ENCODE data around the gene COPS7B. TPM values are rescaled to one million over a fixed set of nuclear protein-coding genes. Genes with fewer than 3 reads are reported as not detected.

Gene COPS7B
- total RNA-seq (10 to 100 TPM; 26.7 to 55.1 (median 38.8) TPM), polyA plus RNA-seq (10 to 100 TPM; 18.2 to 27.2 (median 21.9) TPM)
- long read RNA-seq, donor 1, transcript COPS7B-201 (7 exons, 2,544 nt) = major isoform, 5 of 35 reads
- long read RNA-seq, donor 1, partial matches to known transcripts = 29 of 35 reads
- long read RNA-seq, donor 1, other reads (novel, unspliced or antisense) = 0 of 35 reads
- long read RNA-seq, donor 2, transcript COPS7B-201 (7 exons, 2,544 nt) = major isoform, 7 of 9 reads
- long read RNA-seq, donor 2, partial matches to known transcripts = 0 of 9 reads
- long read RNA-seq, donor 2, other reads (novel, unspliced or antisense) = 0 of 9 reads

DNA sequence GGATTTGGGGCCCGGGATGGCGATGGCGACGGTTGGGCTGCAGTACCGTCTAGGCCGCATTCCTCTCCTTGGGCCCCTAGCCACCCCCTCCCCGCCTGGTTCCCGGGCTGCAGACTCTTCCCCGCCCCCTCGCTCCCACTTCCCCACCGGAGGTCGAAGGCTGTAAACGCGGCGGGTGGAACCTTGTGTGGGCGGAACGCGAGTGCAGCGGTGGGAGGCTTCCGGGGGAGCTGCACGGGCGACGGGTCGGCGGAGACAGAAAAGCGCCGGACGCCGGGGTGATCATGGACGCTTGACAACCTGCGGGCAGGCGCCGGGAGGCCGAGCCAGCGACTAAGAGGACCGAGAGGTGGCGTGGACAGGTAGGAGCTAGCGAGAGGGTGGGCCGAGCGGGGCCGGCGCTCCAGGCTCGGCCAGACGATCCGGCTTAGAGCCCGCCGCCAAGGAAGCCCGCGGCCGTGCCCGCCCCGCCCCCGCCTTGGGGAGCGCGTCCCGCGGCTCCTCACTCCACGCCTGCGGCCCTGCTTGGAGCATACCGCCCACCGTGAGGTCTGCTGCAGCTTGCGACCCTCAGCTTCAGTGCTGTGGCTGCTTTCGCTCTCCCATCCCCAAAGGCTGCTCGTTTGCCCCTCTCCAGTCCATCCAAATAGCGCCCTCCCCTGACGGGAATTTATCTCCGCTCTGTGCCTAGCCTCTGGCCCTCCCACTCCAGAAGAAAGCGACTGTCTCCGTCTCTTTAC is at the start of gene COPS7B:
Gene COPS7B (plus strand): TSS at position 269 of the 740 bp plus-strand sequence. CDS start 2,126 bp downstream, outside the sequence.
- Histone ChIP-seq H3K4me1 (peaks cover 41 to 85% (median 69%) of the 10 kb centered on the region in 6 donors), H3K36me3 (peaks cover 0 to 31% (median 22%) of the 10 kb centered on the region in 6 donors), H3K4me3 (peak within 1 kb of the TSS; percentile 91 to 100 (median 99)), H3K27me3 (replicated peaks in 1 of 7) (no peaks in the 10 kb centered on the region), H3K27ac (peak within 1 kb of the TSS; percentile 69 to 87 (median 80)), H3K9me3 (no peaks in the 10 kb centered on the region)
- WGBS, 5 donors = 0 to 1% (median 1%) methylated on average over 36 to 69 of the region's 69 CpGs
- intact Hi-C loops (cut with DNase I; ENCODE audit: low total_unique reads) = no loop called here
- TF ChIP-seq POLR2A (IDR thresholded peaks at IDR 0.05) (no peak), POLR2AphosphoS5 (IDR thresholded peaks at IDR 0.05) (peak; percentile 83 to 92 (median 83))
- TF ChIP-seq, protein P1, sequence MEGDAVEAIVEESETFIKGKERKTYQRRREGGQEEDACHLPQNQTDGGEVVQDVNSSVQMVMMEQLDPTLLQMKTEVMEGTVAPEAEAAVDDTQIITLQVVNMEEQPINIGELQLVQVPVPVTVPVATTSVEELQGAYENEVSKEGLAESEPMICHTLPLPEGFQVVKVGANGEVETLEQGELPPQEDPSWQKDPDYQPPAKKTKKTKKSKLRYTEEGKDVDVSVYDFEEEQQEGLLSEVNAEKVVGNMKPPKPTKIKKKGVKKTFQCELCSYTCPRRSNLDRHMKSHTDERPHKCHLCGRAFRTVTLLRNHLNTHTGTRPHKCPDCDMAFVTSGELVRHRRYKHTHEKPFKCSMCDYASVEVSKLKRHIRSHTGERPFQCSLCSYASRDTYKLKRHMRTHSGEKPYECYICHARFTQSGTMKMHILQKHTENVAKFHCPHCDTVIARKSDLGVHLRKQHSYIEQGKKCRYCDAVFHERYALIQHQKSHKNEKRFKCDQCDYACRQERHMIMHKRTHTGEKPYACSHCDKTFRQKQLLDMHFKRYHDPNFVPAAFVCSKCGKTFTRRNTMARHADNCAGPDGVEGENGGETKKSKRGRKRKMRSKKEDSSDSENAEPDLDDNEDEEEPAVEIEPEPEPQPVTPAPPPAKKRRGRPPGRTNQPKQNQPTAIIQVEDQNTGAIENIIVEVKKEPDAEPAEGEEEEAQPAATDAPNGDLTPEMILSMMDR (IDR thresholded peaks at IDR 0.05 in 8 of 11, conservative IDR thresholded peaks at IDR 0.05 in 3 of 11) = peak in 1 of 11 experiments; percentile 6
- peak; percentile 97 for DNase-seq

DNA sequence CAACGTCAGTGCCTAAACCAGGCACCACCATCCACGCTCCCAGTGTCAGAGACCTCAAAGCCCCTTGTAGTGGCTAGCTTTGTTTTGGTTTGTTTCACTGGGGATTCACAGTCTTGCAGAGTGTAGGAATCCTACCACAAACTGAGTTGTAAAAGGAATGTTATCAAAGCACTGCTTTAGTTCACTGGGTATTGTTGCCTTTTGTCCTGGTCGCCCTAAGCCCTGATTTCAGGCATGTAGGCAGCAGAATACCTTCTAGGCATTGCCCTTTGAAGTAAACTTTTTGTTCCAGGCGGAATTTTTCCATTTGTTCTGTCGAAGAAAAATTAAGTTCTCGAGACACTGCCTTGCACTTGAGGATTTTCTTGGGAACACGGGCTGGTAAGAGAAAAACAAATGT is 48.5 kb upstream of the COPS7B start:
- Histone ChIP-seq H3K27me3 (replicated peaks in 1 of 7) (no peaks in the 10 kb centered on the region), H3K4me3 (no peak overlapping the region), H3K36me3 (peaks cover 0 to 63% (median 26%) of the 10 kb centered on the region in 6 donors), H3K27ac (no peak overlapping the region), H3K4me1 (no peaks in the 10 kb centered on the region), H3K9me3 (no peaks in the 10 kb centered on the region)
- WGBS, 5 donors = 93 to 96% (median 95%) methylated on average over 7 of the region's 7 CpGs
- TF ChIP-seq, protein P1 (IDR thresholded peaks at IDR 0.05 in 8 of 11, conservative IDR thresholded peaks at IDR 0.05 in 3 of 11) = no peak
- TF ChIP-seq POLR2A (IDR thresholded peaks at IDR 0.05) = no peak
- intact Hi-C loops (cut with DNase I; ENCODE audit: low total_unique reads) = no loop called here
- DNase-seq = no peak

DNA sequence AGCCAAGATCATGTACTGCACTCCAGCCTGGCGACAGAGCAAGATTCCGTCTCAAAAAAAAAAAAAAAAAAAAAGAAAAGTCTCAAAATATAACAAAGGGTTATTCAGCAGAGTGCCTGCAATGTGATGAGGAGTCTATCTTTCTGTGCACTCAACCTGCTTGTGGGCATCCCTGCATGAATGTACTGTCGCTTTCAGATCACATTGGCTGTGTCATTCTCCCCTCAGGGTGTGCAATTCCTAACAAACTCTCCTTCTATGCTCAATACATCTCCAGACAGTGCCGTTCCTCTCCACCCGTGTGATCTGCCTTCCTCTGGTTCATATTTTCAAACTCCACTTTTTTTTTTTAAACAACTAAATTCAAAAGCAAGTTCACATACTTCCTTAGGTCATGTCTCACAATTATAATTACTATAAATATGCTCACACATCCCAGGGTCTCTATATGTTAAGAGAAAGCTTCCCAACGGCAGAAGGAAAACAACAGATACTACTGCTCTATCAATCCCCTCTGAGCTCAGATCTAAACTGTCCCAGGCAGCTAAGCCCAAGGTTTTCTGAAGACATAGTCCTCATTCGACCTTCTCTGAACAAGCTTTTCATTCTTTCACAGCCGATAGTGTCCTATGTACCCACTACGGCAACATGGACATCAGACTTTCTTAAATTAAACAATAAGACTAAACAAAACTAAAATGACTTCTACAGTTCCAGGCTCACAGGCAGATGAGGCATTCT is 42.7 kb upstream of the COPS7B start:
- H3K27me3 ChIP-seq (replicated peaks in 1 of 7) = no peaks in the 10 kb centered on the region
- no peak overlapping the region for H3K4me3 ChIP-seq
- 80 to 90% (median 88%) methylated on average over 9 of the region's 9 CpGs for WGBS, 5 donors
- no peak for DNase-seq
- no peaks in the 10 kb centered on the region for H3K9me3 ChIP-seq
- H3K27ac ChIP-seq = no peak overlapping the region
- H3K36me3 ChIP-seq = peaks cover 0 to 7% (median 0%) of the 10 kb centered on the region in 6 donors
- TF ChIP-seq POLR2AphosphoS5 (IDR thresholded peaks at IDR 0.05) (no peak), POLR2A (IDR thresholded peaks at IDR 0.05) (no peak)
- TF ChIP-seq, protein P1 (IDR thresholded peaks at IDR 0.05 in 8 of 11, conservative IDR thresholded peaks at IDR 0.05 in 3 of 11) = no peak
- no peaks in the 10 kb centered on the region for H3K4me1 ChIP-seq
- intact Hi-C loops (cut with DNase I; ENCODE audit: low total_unique reads) = no loop called here

Data from spleen (tissue), 13 donors.